ENCODE results near the gene NELFB.
A peak's percentile ranks its signal among the peaks of the same experiment; 100 is the strongest.
"Not testable (repeated sequence)": the region's sequence is repeated elsewhere in the genome, so short reads cannot be mapped to it uniquely, and the experiment has no call there.

Gene NELFB

DNA sequence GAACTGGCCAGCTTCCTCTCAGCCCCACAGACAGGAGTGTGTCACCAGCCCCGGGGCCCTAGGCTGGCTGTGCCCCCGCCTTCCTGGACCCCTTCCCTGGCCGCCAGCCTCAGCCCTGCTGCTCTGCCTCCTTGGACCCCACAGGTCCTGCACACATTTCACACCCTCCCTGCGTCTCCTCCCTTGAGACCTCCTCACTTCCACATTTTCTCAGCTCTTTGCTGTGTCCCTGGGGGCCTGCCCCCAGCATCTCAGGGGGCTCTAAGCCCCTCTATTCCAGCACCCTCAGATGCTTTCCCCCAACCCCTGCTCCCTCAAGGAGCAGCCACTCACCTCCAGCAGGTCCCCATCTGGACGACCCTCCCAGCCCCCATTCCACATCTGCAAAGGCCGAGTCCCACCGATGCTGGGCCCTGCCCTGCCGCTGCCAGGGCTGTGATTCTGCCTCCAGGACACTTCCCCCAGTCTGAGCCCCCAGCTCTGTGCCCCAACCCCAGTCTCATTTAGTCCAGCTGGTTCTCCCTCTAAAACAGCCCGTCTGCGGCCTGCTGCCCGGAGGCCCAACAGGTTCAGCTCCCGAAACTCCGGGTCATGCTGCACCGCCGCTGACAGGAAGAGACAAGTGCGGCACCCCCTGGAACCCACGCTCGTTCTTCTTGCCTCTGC lies 20.2 kb upstream of the NELFB start:
- DNase-seq, result no peak

DNA sequence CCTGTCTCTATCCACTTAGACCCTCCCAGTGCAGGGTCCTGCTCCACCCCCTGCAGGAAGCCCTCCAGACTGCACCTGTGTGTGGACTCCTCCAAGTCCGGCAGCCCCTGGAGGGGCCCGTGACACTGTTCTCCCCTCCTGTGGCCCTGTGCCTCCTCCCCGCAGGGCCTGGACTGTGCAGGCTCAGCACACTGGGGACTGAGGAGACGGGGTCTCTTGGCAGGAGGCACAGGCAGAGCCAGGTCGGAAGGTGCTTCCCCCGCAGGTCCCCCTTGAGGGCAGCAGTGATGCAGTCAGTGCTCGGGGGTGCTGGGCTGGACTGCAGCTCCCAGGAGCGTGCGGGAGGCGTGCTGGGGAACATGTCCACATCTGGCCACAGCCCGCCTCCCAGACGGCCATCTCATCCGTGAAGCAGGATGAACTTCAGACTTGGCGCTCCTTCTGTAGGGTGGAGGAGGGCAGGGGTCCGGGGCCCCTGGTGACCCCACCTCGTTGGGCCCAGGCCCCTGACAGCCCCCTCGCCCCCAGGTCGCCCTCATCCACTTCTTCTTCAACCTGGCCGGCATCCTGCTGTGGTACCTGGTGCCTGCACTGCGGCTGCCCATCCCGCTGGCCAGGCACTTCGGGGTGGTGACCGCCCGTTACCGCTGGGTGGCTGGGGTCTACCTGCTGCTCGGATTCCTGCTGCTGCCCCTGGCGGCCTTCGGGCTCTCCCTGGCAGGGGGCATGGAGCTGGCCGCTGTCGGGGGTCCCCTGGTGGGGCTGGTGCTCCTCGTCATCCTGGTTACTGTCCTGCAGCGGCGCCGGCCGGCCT lies 19.5 kb upstream of the NELFB start:
- DNase-seq, result no peak

DNA sequence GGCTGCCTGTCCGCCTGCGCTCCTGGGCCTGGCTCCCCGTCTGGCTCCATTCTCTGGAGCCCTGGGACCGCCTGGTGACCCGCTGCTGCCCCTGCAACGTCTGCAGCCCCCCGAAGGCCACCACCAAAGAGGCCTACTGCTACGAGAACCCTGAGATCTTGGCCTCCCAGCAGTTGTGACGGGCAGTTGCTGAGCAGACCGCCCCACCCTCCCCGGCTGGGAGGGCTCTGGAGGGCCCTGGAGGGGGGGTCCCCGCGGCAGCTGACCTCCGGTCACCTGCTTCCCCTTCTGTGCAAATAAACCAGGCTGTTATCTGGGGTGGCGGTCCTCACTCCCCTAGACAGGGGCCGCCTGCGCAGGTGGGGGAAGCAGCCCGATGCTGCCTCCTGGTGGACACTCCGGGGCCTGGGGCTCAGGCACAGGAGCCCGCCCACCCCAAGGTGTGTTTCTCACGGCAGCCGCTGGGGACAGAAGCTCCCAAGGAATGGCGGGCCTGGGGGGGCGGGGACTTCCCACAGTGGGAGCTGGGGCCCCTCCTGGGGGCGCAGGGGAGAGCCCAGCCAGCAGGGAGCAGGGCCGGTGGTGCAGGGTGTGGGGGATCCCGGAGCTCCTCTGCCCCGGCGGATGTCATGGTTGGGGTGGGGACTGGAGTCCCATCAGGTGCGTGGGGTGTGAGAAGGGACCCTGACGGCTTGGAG lies 18.7 kb upstream of the NELFB start:
- peak; percentile 95 for DNase-seq

GRCh38 chr9:137236936-137237421 lies 18.1 kb upstream of the NELFB start:
- DNase-seq, result no peak

GRCh38 chr9:137237759-137238726 lies 17.1 kb upstream of the NELFB start:
- DNase-seq, result no peak

DNA sequence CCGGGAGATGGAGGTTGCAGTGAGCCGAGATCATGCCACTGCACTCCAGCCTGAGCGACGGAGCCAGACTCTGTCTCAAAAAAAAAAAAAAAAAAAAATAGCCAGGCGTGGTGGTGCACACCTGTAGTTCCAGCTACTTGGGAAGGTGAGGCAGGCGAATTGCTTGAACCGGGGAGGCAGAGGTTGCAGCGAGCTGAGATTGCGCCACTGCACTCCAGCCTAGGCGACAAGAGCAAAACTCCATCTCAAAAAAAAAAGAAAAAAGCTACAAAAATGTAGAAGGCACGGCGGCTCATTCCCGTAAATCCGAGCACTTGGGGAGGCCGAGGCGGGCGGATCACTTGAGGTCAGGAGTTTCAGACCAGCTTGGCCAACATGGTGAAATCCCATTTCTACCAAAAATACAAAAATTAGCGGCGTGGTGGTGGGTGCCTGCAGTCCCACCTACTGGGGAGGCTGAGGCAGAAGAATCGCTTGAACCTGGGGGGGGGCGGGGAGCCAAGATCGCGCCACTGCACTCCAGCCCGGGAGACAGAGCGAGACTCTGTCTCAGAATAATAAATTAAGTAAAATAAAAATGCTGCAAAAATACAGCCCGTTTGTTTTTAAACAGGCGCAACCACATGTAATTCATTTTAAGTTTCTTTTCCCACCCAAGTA lies 15.5 kb upstream of the NELFB start:
- DNase-seq, result not testable (repeated sequence)

DNA sequence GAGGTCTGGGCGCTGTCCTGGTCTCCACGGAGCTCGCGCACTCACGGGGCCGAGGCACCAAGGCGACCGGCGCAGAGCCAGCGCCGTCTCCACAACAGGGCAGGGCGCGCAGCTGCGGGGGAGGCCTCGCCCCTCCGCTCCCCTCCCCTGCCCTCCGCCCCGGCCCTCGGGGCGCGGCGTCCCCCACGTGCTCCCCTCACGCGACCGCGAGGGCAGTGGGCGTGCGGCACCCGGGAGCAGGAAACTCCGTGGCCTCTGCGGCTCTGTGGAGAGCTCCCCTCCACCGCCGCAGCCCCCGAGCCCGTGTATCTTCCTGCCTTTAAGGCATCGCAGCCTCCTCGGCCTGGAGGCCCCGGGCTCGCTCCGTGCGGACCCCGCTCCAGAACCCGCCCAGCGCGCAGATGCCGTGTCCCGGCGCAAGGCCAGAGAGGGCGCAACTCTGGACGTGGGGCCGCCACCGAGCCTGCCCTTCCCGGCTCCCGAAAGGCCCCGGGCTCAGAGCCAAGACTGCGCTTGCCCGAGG lies 14.7 kb upstream of the NELFB start:
- peak; percentile 92 for DNase-seq

GRCh38 chr9:137240841-137241489 lies 14.2 kb upstream of the NELFB start, which contains the start of gene TUBB4B:
Gene TUBB4B, plus strand, starts transcription at chr9:137241287. Its CDS starts 74 bp downstream, at chr9:137241361.
- DNase-seq, result peak; percentile 100

GRCh38 chr9:137241490-137242268 lies 13.4 kb upstream of the NELFB start:
- peak; percentile 78 for DNase-seq

DNA sequence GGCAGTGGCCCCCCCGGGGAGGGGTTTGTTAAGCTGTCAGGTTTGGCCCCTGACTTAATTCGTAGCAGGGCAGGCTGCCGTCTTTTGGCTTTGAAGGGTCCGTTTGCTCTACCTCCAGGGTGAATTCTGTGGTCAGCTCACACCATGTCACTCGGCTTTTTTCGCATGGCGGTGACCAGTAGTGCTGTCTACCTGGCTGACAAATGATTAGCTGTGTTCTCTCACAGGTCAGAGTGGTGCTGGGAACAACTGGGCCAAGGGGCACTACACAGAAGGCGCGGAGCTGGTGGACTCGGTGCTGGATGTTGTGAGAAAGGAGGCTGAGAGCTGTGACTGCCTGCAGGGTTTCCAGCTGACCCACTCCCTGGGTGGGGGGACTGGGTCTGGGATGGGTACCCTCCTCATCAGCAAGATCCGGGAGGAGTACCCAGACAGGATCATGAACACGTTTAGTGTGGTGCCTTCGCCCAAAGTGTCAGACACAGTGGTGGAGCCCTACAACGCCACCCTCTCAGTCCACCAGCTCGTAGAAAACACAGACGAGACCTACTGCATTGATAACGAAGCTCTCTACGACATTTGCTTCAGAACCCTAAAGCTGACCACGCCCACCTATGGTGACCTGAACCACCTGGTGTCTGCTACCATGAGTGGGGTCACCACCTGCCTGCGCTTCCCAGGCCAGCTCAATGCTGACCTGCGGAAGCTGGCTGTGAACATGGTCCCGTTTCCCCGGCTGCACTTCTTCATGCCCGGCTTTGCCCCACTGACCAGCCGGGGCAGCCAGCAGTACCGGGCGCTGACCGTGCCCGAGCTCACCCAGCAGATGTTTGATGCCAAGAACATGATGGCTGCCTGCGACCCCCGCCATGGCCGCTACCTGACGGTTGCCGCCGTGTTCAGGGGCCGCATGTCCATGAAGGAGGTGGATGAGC lies 12.6 kb upstream of the NELFB start:
- DNase-seq, result no peak

DNA sequence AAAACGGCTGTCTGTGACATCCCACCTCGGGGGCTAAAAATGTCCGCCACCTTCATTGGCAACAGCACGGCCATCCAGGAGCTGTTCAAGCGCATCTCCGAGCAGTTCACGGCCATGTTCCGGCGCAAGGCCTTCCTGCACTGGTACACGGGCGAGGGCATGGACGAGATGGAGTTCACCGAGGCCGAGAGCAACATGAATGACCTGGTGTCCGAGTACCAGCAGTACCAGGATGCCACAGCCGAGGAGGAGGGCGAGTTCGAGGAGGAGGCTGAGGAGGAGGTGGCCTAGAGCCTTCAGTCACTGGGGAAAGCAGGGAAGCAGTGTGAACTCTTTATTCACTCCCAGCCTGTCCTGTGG lies 11.9 kb upstream of the NELFB start:
- not testable (repeated sequence) for DNase-seq

GRCh38 chr9:137243626-137244485 lies 11.3 kb upstream of the NELFB start:
- peak; percentile 57 for DNase-seq

DNA sequence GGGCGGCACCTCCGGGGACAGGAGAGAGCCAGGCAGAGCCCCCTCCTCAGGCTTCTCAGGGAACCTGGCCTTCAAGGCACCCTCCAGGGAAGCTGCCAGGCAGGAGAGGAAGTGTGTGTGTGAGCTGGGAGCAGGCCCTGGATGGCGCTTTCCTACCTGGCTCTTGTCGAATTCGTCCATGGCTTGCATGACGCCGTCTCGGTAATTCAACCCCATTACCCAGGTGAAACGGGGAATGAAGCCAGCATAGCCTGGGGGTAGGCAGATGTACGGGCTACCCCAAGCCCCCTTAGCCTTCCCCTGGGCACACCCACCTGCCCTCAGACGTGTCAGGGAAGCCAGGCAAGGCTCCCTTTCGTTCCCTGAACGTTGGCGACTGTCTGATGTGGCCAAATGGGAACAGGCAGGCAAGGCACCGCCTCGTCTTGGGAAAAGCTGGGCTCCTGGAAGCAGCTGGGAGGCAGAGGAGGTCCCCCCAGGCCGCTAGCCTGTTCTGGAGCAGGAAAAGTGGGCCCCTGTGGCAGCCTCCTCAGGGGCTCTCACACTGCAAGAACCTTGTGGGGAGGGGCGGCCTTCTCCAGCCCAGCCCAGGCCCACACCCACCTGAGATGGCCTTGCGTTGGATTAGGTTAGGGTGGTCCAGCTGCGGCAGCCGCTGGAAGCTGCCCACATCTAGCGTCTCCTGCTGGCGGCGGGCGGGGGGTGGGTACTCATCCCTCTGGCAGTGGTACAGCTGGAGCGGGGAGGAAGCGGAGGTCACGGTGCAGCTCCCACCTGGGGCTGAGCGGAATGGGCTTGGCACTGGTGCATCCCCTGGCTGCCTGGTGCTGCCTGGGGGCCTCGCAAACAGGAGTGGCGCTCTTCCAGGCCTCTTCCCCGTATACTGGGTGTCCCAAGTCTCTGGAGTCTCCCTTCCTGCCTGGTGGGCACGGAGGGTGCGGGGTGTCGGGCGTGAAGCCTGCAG lies 10.4 kb upstream of the NELFB start:
- no peak for DNase-seq

DNA sequence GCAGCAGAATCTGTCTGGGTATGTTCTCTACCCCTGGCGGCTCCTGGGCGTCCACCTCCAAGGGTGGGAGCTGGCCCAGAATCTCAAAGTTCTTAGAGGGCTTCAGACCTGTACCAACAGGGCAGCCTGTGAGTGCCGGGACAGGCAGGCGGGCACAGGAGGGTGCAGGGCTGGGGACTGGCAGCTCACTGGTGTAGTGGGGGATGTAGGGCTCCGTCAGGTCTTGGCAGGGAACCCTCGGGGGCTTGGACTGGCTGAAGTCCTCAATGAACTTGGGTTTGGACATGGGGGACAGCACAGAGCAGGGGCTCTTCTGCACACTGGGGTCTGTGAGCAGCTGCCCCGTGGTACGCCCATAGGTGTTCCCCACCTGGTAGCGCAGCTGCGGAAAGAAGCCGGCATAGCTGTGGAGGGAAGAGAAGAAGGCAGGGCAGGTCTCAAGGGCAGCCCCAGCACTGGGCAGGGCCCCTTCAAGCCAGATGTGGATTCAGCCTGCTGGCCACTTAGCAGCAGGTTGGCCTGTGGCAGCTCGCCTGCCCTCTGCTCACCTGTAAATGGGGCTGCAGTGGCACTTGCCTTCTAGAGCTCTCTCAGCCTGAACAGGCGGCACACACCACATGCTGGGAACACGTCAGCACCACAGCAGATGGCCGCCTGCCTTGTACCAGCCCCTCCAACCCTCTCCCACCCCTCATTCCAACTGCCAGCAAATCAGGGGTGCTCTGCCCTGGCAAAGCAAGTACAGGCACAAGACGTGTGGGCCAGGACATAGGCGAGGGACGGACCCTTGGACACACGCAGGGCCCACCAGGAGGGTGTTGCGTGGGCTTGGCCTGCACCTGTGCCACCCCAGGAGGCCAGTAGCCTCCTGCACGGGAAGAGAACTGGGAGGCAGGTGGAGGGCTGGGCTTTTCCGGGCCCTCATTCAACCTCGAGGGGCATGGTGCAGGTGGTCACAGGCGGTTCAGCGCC lies 9.4 kb upstream of the NELFB start:
- DNase-seq, result no peak

DNA sequence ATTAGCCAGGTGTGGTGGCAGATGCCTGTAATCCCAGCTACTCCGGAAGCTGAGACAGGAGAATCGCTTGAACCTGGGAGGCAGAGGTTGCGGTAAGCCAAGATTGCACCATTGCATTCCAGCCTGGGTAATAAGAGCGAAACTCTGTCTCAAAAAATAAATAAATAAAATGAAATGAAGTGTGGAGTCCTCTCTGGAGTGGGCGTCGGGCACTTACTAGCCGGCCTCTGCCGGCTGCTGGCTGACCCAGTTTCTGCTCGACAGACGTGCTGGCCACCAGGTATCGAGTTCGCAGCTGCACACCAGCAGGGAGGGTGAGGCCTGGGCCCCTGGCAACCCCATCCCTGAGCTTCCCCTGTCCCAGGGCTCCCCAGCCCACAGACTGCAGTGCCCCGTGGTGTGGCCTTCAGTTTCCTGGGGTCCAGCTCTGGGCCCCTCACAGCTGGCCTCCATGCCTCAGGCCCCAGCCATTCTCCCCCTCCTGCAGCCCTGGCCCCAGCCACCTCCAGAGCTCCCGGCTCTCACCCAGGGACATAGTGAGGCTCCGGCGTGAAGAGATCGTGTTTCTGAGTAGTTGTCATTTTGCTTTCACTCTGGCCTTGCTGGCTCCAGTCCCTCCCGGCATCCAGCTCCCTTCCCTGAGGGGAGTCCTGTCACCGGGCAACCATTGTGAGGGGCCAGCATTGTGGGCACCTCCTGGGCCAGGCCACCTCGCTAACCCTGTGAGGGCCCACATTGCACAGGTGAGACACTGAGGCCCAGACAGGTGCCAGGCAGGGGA lies 7.8 kb upstream of the NELFB start:
- DNase-seq, result no peak
